Measurements from ENCODE around the gene ADAM33.

Gene ADAM33

GRCh38 chr20:3674995-3675900 is 6.6 kb downstream of the ADAM33 start:
- Histone ChIP-seq H4K20me1 (ENCODE audit: insufficient read depth, low read length) (no peaks in the 10 kb centered on the region), H3K4me1 (ENCODE audit: low read length) (no peaks in the 10 kb centered on the region), H3K4me3 (ENCODE audit: low read length) (no peak overlapping the region), H2AFZ (ENCODE audit: low read length) (no peak overlapping the region), H3K4me2 (ENCODE audit: low read depth, low read length) (no peak overlapping the region), H3K27me3 (replicated peaks; ENCODE audit: insufficient read depth, low read length) (peaks cover 80% of the 10 kb centered on the region), H3K9ac (ENCODE audit: low read length) (no peak overlapping the region), H3K36me3 (replicated peaks; ENCODE audit: insufficient read depth, low read length) (no peaks in the 10 kb centered on the region), H3K27ac (ENCODE audit: low read length) (no peak overlapping the region), H3K9me3 (replicated peaks; ENCODE audit: insufficient read depth, low read length) (no peaks in the 10 kb centered on the region), H3K9me2 (replicated peaks; ENCODE audit: insufficient read depth, low read length) (no peaks in the 10 kb centered on the region), H3F3A (ENCODE audit: insufficient read depth, low read length) (no peaks in the 10 kb centered on the region), H3K79me2 (ENCODE audit: low read length) (no peaks in the 10 kb centered on the region)
- no peak for DNase-seq
- TF ChIP-seq EZH2phosphoT487 (IDR thresholded peaks at IDR 0.05; ENCODE audit: low read length) (no peak), EZH2 (optimal IDR thresholded peaks at IDR 0.05; ENCODE audit: low read depth, low read length) (no peak), CTCF (IDR thresholded peaks at IDR 0.05; ENCODE audit: low read length) (no peak)

- no peak overlapping the region for H3K4me2 ChIP-seq (ENCODE audit: low read depth, low read length)
- H3F3A ChIP-seq (ENCODE audit: insufficient read depth, low read length): no peaks in the 10 kb centered on the region
- H3K9me3 ChIP-seq (replicated peaks; ENCODE audit: insufficient read depth, low read length): no peaks in the 10 kb centered on the region
- H3K27ac ChIP-seq (ENCODE audit: low read length): no peak overlapping the region
- DNase-seq: no peak
- H3K4me1 ChIP-seq (ENCODE audit: low read length): no peaks in the 10 kb centered on the region
- no peak overlapping the region for H3K9ac ChIP-seq (ENCODE audit: low read length)
- no peaks in the 10 kb centered on the region for H3K9me2 ChIP-seq (replicated peaks; ENCODE audit: insufficient read depth, low read length)
- H3K27me3 ChIP-seq (replicated peaks; ENCODE audit: insufficient read depth, low read length): peaks cover 72% of the 10 kb centered on the region
- no peaks in the 10 kb centered on the region for H3K79me2 ChIP-seq (ENCODE audit: low read length)
- no peaks in the 10 kb centered on the region for H3K36me3 ChIP-seq (replicated peaks; ENCODE audit: insufficient read depth, low read length)
- H3K4me3 ChIP-seq (ENCODE audit: low read length): no peak overlapping the region
- H4K20me1 ChIP-seq (ENCODE audit: insufficient read depth, low read length): no peaks in the 10 kb centered on the region
- H2AFZ ChIP-seq (ENCODE audit: low read length): no peak overlapping the region
- TF ChIP-seq EZH2 (optimal IDR thresholded peaks at IDR 0.05; ENCODE audit: low read depth, low read length) (no peak), EZH2phosphoT487 (IDR thresholded peaks at IDR 0.05; ENCODE audit: low read length) (no peak), CTCF (IDR thresholded peaks at IDR 0.05; ENCODE audit: low read length) (no peak)
Measured at GRCh38 chr20:3674447-3674846, 7.4 kb downstream of the ADAM33 start.

GRCh38 chr20:3673221-3674070 is 8.4 kb downstream of the ADAM33 start:
- no peak overlapping the region for H2AFZ ChIP-seq (ENCODE audit: low read length)
- H3K9me3 ChIP-seq (replicated peaks; ENCODE audit: insufficient read depth, low read length): no peaks in the 10 kb centered on the region
- no peak for DNase-seq
- H4K20me1 ChIP-seq (ENCODE audit: insufficient read depth, low read length): no peaks in the 10 kb centered on the region
- peak overlapping the region; percentile 41; the same call in 1 of the 2 replicates for H3K4me2 ChIP-seq (ENCODE audit: low read depth, low read length)
- no peak overlapping the region for H3K4me3 ChIP-seq (ENCODE audit: low read length)
- no peak for TF ChIP-seq EZH2phosphoT487 (IDR thresholded peaks at IDR 0.05; ENCODE audit: low read length)
- no peak for TF ChIP-seq CTCF (IDR thresholded peaks at IDR 0.05; ENCODE audit: low read length)
- no peak for TF ChIP-seq EZH2 (optimal IDR thresholded peaks at IDR 0.05; ENCODE audit: low read depth, low read length)
- H3K79me2 ChIP-seq (ENCODE audit: low read length): no peaks in the 10 kb centered on the region
- H3K27ac ChIP-seq (ENCODE audit: low read length): no peak overlapping the region
- H3K36me3 ChIP-seq (replicated peaks; ENCODE audit: insufficient read depth, low read length): no peaks in the 10 kb centered on the region
- no peaks in the 10 kb centered on the region for H3K9me2 ChIP-seq (replicated peaks; ENCODE audit: insufficient read depth, low read length)
- H3K27me3 ChIP-seq (replicated peaks; ENCODE audit: insufficient read depth, low read length): peaks cover 65% of the 10 kb centered on the region
- H3F3A ChIP-seq (ENCODE audit: insufficient read depth, low read length): no peaks in the 10 kb centered on the region
- no peaks in the 10 kb centered on the region for H3K4me1 ChIP-seq (ENCODE audit: low read length)
- no peak overlapping the region for H3K9ac ChIP-seq (ENCODE audit: low read length)
